GM10248 (cell line): ENCODE results near the gene MRPS23.

Experiments
- CTCF ChIA-PET: fragments of 300-600 bp; sonication (Branson Sonifier 250); formaldehyde crosslinking; extraction: SDS; loops from one replicate; lab custom pipeline; 2021; ENCODE audit warnings: antibody characterized with exemption; lab: Yijun Ruan, JAX
- POLR2A ChIA-PET: fragments of 350-650 bp; sonication (Branson Sonifier 250); formaldehyde crosslinking; extraction: SDS; loops from one replicate; lab custom pipeline; 2020; ENCODE audit warnings: antibody characterized with exemption; lab: Yijun Ruan, JAX
- DNase-seq: peaks from one replicate; pipeline ENCODE4 v3.0.0; 2012; ENCODE audit errors: extremely low spot score
- TF ChIP-seq, protein P1 (sequence below): IDR thresholded peaks from 2 replicates; pipeline ENCODE4 v1.5.1; 2012; ENCODE audit warnings: mild to moderate bottlenecking, low read depth; ENCODE audit errors: extremely low read depth, missing control alignments, control extremely low read depth

The MRPS23 gene

DNA sequence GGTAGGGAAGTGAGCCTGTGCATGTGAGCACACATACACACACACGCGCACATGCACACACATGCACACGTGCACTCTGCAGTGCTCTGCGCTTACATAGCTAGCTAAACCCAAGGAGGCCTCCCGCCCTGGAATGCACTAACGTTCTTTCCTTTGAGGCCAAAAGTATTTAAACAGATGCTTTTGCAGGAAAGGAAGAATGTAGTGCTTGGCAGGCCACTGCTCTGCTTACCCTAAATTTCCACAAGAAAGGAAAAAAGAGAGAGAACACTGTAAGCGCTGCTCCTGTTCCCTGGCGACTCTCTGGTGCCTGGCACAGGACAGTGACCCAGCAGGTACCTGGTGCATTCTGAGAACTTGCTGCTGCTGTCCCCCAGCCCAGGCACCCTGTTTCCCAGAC, 31.3 kb upstream of the MRPS23 start:
- no peak for DNase-seq
- ChIA-PET CTCF (interaction anchor here (1.3 to 4.3 kb wide), 2 partner anchors 12 kb away, joined by 3 to 21 read pairs; no protein-coding TSS in a partner anchor), POLR2A (no interaction called here)
- TF ChIP-seq, protein P1, sequence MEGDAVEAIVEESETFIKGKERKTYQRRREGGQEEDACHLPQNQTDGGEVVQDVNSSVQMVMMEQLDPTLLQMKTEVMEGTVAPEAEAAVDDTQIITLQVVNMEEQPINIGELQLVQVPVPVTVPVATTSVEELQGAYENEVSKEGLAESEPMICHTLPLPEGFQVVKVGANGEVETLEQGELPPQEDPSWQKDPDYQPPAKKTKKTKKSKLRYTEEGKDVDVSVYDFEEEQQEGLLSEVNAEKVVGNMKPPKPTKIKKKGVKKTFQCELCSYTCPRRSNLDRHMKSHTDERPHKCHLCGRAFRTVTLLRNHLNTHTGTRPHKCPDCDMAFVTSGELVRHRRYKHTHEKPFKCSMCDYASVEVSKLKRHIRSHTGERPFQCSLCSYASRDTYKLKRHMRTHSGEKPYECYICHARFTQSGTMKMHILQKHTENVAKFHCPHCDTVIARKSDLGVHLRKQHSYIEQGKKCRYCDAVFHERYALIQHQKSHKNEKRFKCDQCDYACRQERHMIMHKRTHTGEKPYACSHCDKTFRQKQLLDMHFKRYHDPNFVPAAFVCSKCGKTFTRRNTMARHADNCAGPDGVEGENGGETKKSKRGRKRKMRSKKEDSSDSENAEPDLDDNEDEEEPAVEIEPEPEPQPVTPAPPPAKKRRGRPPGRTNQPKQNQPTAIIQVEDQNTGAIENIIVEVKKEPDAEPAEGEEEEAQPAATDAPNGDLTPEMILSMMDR: no peak

DNA sequence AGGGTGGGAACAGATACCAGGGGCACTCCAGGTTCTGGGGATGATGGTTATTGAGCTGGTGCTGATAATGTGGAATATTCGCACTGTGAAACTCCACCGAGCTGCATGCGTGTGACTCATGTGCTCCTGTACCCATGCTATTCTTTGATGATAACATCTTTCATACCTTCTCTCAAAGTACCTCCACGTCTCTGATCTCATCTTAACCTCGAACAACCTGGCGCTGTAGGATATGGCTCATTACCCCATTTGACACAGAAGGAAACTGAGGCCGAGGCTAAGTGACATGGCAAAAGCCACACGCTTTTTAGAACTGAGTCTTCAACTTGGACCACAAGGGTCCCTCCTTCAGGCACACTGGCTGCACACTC, 30.2 kb upstream of the MRPS23 start:
- POLR2A ChIA-PET: no interaction called here

DNA sequence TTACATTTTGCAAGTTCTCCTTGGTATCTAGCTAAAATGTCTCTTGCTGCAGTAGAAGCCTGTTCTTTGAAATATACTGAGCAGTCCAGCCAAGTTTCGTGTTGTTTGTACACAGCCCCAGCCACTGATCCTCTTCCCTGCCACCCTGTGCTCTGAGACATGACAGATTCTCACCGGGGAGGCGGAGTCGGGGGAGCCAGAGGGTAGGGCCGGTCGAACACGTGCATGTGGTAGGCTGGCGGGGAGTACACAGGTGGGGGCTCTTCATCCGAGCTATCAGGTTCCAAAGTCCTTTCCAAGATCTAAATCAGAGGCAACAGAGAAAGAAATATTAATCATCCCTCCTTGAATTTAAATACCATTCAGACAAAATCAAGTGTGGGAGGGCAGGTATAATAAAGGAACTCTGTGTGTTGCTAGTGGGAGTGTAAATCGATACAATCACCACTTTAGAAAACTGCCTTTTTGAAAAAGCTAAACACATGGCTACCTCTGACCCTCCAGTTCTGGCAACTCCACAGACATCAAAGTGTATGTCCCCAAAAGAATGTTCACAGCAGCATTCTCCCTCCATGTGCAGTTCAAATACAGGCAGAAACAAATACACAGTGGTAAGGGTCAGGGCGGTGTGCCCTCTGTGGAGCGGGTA, 29.7 kb upstream of the MRPS23 start:
- no peak for DNase-seq
- POLR2A ChIA-PET: no interaction called here
- TF ChIP-seq, protein P1: no peak
- CTCF ChIA-PET: interaction anchor here (1.1 to 4.3 kb wide), 7 partner anchors 11 to 233 kb away, joined by 3 to 21 read pairs (median 3); no protein-coding TSS in a partner anchor

More for the DNA sequence above, 30.2 kb upstream of the MRPS23 start:
- TF ChIP-seq, protein P1: no peak
- no peak for DNase-seq
- CTCF ChIA-PET: interaction anchor here (1.1 to 4.3 kb wide), 6 partner anchors 11 to 232 kb away, joined by 3 to 21 read pairs (median 3); no protein-coding TSS in a partner anchor

DNA sequence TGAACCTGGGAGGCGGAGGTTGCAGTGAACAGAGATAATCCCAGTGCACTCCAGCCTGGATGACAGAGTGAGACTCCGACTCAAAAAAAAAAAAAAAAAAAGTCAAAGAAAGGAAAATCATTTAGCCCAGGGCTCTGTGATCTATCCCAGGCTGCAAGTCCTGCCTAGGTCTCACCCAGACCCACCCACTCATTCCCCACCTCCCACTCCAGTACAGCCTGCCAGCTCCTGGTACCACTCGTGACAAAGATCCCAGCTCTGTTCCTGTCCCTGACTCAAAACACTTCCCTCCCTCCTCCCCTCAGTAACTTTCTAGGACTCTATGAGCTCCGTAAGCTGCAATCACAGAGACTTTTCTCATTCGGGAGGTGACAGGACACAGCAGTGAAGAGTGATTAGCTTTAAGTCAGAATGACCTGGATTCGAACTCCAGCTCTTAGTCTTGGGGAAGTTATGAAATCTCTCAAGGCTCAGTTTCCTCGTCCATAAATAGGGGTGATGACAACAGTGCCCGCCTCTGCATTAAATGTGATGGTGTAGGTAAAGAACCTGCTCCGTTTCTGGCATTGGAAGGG, 28.0 kb upstream of the MRPS23 start:
- no peak for DNase-seq
- TF ChIP-seq, protein P1: no peak
- POLR2A ChIA-PET: interaction anchor here (0.5 kb wide), 1 partner anchor 9 kb away, joined by 3 read pairs; no protein-coding TSS in a partner anchor
- CTCF ChIA-PET: interaction anchor here (1.0 to 4.3 kb wide), 8 partner anchors 10 to 122 kb away, joined by 3 to 21 read pairs (median 4); partner anchors contain the start of gene CUEDC1

DNA sequence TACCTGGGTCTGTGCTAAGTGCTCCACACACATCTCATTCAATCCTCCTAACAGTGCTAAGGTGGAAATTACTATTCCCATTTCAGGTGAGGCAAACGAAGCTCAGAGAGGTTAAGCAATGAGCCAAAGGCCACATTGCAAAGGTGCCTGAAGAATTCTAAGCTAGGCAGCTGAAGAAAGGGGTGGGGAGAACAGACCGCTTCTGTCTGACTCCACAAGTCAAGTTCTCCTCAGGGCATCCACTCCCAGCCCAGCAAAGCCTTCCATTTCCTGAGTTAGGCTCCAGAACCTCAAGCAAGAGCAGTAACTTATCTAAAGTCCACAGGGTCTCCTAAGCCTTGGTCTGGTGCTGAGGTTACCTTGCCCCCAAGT, 27.0 kb upstream of the MRPS23 start:
- TF ChIP-seq, protein P1: no peak
- POLR2A ChIA-PET: no interaction called here
- DNase-seq: no peak
- CTCF ChIA-PET: interaction anchor here (0.8 to 2.1 kb wide), 6 partner anchors 11 to 117 kb away, joined by 3 to 9 read pairs (median 4); partner anchors contain the start of gene CUEDC1

DNA sequence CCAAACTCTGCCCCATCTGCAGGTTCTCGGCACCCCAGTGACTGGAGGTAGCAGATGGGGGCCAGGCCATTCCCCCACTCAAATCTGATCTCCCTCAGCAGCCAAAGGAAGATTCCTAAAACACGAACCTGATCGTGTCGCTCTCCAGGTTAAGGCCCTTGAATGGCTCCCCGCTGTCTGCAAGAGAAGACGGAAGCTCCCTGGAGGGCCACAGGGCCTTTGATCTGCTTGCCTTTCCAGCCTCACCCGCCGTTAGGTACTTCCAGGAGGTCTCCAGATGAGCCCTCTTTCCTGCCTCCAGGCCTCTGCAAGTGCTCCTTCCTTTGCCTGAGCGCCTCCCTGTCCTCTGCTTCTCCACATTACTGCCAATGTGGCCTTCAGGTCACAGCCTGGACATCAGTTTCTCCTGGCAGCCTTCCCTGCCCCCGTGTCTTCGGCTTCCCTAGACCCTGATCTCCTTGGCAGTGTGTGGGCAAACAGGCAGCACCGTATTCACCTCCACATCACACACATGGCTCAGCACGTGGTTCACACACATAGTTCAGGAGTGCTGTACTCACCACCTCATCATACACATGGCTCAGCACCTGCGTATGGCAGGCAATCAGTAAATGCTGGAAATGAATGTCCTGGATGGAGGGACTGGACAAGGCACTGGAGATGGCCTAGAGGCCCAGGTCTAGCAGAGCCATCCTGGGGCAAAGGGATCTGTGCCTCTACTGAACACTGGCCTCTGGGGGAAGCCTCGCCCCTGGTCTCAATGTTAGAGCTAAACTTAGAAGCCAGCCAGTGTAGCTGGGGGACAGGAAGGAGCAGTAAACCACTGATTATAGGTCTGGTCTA, 26.4 kb upstream of the MRPS23 start:
- TF ChIP-seq, protein P1: no peak
- ChIA-PET CTCF (interaction anchor here (0.8 to 2.1 kb wide), 6 partner anchors 11 to 123 kb away, joined by 3 to 6 read pairs (median 3); no protein-coding TSS in a partner anchor), POLR2A (no interaction called here)
- no peak for DNase-seq
